Measurements from ENCODE around the gene TMC3.
"Not testable (repeated sequence)": the region's sequence is repeated elsewhere in the genome, so short reads cannot be mapped to it uniquely, and the experiment has no call there.

TMC3 gene

DNA sequence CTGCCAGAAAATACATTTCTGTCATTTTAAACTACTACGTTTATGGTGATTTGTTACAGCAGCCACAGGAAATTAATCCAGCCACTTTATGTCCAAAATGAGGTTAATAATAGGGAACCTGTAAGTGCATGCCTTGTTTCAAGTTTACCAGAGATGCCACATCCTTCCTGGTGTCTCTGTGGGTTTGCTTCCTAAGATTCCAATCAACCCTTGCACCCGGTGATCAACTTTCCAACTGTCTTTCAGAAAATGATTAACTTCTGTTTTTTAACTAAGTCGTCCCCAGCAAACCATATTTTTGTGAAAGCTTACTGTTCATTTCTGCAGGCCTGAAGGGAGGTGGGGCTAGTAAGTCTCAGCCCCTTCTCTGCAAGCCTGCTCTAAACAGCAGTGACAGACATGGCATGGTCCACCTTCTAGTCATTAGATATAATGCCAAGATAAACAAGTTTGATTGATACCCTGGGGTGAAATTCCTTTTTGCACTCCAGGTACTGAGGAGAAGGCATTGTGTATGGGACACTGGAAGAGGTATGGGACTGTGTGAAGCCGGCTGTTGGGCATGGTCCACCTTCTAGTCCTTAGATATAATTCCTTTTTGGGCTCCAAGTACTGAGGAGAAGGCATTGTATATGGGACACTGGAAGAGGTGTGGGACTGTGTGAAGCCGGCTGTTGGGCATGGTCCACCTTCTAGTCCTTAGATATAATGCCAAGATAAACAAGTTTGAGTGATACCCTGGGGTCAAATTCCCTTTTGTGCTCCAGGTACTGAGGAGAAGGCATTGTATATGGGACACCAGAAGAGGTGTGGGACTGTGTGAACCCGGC, 11.1 kb upstream of the TMC3 start:
- DNase-seq, result no peak

DNA sequence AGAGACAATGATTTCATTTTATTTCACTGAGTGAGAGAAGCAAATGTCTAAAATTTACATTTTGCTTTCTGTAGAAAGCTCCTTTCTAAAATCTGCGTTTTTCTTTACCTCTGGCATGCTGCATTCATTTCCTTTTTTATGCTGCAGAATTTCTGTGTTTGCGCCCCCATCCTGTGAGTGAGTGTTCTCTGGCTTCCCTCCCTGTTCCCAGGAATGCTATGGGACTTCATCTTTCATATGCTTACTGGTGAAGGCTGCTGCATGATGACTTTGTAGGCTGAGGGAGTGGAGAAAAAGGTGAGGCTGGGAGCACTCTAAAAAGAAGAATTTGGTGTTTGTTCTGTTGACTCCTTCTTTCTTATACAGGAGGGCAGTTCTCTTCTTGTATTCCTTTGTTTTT, 7.7 kb upstream of the TMC3 start:
- DNase-seq, result no peak

DNA sequence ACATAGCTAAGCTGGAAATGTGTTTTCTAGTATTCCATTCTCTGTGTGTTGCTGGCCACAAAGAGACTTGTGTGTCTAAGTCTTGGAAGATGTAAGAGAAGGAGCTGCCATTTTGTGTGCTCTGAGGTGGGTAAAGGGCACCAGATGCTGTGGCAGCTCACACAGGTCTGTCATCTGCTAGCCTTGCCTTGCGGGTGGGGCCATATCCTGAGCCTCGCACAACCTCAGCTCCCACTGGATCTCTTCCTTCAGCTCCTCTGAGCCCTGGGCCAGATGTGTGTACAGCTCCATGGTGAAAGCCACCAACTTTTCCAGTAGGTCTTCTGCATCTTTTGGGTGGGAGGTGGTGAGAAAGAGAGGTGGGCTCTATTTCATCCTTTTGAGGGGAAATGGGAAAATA, 6.7 kb upstream of the TMC3 start:
- DNase-seq, result no peak

DNA sequence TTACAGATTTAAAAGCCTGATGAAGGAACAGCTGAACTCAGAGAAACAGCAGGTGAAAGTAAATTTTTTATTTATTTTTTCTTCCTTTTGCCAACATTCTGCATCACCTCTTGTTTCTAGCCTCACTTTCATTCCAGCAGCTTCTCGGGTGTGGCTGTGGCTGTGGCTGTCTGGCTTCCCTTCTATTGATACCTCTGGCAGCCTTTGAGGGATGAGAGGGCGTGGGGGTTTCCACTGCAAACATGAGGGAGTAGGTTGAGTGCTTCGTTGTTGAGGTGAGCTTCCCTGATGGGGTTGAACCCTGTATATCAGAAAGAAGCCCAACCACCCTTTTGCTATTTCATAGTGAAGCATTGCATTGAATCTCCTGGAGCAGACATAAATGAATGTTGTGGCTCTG, 6.2 kb upstream of the TMC3 start:
- DNase-seq, result no peak

DNA sequence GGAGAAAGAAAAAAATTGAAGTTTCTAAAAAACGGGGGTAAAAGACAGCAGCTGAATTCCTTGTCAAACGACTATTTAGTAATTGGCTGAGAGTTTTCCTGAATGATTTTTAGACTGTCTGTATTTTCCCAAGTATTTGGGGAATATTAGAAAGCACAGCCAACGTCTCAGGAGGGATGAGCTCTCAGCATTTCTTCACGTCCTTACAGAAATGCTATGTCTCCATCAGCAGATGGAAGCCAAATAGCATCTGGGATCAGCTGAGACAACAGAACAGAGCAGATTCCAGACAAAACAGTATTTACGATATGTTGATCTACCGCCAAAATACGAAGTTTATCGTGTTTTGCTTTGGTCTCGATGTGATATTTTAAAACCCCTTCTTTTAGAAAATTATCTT, 5.3 kb upstream of the TMC3 start:
- DNase-seq, result no peak

DNA sequence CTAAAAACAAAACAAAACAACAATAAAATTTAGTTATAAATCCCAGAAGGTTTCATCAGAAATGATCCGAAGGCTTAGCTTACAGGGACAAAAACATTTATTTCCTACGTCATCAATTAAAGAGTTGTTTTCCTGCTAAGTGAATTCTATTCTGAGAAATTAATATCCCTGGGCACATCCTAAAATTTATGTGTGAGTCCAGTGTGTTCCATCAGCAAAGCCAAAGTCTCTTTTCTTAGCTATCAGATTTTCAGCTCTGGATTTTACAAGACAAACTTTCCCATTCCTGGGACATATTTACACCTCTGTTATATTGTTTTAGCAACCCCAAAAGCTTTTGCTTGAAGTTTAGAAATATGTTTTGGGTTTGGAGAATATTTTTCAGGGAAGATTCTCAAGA, 4.4 kb upstream of the TMC3 start:
- DNase-seq, result no peak

DNA sequence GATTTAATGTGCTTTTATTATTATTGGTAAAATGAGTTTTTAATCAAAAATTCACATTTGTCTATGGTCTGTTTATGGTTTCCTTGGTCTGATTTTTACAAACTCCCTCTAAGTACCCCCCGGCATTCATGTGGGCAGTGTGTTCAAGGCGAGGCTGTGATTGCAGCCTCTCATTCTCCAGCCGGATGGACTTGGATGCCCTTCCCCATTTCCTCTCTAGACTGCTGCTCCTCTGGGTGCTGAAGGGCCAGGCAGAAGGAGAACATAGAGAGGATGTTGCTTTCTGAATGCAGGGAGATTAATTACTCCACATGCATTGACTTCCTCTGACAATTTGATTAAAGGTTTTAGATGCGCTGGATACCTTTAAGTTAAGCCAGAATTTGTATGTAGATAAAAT, 3.9 kb upstream of the TMC3 start:
- no peak for DNase-seq

DNA sequence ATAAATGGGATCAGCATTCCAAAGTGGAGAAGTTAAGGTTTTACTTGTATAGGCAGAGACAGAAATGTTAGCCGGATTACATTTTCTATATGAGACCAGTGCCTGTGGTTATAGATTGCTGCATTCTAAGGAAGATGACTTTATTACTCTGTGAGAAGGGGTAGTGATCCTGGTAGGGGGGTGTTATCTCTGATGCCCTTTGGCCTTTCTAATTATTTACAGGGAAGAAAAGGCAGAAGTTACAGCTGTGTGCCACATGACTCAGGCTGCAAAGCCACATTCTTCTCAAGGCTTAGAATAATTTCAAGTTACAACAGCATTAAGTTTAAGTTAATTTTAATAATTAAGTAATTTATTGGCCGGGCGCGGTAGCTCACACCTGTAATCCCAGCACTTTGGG, 2.2 kb upstream of the TMC3 start:
- no peak for DNase-seq

DNA sequence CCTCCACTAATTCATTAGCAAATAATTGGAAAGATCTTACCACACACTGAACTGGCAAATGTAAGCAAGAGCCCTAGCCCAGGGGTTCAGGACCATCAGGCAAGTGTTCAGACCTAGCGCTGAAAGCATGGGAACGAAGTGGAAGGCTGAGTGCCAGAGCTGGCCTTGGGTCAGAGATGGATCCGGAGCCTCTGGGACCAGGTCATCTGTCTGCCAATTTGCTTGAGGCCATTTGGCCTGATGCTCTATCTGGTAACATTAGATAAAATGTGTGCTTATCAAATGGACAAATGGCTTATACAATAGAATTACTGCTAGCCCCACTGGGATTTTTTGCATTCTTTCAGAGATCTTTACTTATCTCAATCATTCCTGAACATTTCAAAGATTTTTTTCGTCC, 1.4 kb upstream of the TMC3 start:
- no peak for DNase-seq

DNA sequence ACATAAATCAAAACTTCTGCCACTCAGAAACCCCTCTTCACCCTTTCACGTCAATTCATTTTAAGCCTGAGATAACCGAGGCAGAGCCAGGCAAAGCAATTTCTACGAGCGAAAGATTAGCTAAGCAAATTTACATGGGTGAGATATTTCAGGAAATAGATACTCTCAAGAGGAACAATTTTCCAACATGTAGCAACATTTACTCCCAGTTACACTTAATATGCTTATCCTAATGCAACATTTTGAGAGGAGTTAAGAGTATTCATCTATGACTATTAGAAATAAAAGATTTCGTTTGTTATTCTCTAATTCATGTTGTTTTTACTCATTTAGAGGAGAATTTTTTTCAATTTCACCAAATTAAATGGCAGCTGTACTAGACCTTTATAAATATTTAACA, 837 bp downstream of the TMC3 start:
- DNase-seq, result no peak

DNA sequence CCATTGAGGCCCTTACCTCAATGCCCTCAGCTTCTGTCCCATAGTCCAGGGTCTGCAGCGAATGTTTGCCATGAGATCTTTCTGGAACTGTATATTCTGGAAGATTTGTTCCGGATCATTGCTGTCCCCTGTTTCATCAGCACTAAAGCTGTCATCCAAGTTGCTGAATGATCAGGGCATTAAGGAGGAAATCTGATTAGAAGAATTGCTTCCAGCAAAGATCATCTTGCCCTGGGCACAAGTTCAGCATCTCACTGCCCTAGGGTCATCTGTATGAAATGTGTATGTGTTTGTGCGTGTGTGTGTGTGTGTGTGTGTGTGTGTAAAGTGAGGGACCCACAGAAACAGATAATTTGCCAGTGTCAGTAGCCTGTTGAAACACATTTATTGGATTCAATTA, 1.4 kb downstream of the TMC3 start:
- no peak for DNase-seq

DNA sequence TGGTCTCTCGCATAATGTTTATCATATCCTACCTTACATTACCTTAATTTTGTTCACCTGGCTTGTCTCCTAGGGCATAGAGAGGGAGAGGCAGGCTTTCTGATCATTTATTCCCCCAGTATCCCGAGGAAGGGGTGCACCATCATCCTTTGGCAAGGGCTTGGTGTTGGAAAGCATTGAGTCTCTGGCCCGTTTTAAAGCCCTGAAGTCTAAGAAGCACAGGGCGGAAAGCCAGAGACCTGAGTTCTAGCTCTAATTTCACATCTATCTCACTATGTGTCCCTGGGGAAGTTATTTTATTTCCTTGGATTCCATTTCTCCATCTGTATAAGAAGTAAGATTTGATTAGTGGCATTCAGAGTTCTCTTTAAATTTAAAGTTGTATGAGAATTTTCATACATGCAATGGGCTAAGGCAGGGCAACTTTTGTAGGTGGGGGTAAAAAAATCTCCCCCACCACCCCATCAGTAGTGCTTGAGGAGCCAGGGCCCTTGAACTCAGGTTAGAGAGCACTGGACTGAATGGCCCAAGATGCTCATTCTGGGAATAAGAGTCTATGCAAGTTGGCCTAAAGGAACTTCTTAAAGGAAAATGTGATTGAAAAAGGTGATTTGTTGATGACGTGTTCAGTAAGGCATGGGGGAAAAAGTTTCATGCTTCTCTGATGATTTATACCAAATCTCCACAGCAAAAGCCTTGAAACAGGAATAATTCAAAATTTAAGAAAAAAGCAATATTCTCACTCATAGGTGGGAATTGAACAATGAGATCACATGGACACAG, 10.1 kb downstream of the TMC3 start:
- DNase-seq, result no peak

DNA sequence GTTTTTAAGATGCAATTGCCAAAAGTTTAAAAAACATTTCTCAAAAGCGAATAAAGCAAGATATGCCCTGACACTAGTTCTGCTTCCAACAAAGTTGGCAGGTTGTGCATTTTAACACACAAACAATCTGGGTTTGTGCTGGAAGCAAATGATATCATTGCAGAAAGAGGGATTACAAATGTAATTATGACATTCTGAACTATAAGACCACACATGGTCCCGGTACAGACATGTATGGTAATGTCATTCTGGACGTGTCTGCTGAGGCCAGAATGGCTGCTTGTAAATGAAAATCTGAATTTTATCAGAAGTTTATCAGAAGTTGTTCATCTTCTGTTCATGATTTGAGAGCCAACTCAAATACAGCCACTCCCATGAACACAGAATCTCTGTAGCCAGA, 10.7 kb downstream of the TMC3 start:
- no peak for DNase-seq

DNA sequence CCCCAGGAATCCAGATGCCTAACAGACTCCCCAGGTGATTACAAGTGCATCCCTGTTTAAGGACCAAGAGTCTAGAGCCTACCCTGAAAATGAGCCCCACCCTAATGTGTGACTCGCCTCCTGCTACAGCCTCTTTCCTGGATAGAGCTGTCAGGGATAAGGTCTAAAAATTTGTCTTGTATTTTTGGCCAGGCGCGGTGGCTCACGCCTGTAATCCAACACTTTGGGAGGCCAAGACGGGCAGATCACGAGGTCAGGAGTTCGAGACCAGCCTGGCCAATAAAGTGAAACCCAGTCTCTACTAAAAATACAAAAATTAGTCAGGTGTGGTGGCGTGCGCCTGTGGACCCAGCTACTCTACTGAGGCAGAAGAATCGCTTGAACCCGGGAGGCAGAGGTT, 11.2 kb downstream of the TMC3 start:
- DNase-seq, result no peak

DNA sequence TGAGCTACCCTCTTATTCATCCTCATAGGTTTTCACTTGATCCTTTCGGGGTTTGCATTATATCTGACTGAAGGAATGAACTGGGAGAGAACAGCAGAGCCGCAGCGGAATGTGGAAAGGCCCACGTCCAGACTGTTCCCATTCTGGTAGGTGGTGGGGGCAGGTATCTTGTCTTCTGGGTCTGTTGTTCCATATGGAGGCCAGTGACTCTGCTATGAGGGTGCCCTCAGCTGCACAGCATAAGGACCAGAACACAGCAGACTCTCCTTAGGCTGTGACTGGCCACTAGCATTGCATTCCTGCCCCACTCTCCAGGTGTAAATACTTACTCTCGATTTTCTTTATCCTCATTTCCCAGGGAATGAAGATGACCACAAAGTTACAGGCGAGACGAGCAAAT, 12.1 kb downstream of the TMC3 start:
- DNase-seq, result no peak

DNA sequence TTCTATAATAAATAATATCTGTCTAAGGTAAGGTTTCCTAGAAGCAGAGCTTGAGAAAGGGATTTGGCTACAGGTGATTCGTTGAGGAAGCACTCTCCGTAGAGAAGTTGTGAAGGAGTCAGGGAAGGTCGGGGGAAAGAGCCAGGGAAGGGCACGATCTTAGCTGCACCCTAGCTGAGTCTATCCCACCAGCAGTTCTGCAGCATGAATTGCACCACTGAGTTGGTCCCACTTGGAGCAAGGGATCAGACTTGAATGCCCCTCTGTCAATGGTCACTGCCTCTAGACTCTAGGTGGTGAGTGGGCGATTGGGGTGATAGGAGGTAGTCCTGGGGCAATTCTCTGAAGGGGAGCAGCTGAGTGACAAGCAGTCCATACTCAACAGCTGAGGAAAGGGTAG, 13.5 kb downstream of the TMC3 start:
- DNase-seq, result no peak

DNA sequence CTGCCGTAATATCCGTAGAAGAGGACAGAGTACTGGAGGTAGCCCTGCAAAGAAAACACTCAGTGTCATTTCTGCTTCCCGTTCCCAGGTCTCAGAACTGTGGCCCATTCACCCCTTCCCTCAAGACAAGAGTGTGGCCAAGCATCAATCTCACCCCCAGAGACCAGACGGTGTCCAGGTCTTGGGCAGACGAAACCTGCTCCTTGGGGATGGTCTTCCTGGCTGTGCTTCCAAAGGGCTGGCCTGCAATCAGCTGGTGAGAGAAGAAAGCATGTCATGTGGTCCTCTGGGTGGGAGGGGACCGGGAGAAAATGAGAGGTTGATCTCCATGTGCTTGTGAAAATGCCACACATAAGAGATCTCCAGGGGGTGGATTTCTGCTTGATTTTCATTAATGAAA, 15.8 kb downstream of the TMC3 start:
- DNase-seq, result no peak

DNA sequence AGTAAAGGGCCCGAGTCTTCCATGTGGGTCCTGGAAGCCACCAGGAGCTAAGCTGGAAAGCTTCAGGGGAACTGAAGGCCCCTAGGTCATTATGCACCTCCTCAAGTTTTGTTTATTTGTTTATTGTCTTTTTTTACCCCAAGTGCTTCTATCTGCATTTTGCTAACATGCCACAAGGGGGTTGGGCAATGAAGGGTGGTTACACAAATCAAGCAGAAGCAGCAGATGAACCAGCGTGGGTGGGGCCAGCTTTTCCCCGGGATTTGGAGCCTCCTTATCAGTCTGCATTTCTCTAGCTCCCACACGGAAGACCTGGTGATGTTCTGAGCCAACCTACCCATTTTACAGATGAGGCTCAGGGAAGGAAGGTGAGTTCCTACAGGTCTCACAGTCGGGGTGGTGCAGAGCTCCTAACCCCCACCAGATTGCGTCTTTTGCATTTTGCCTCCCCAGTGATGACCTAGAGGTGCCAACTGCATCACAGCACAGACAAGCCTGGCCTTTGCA, 16.8 kb downstream of the TMC3 start:
- no peak for DNase-seq

DNA sequence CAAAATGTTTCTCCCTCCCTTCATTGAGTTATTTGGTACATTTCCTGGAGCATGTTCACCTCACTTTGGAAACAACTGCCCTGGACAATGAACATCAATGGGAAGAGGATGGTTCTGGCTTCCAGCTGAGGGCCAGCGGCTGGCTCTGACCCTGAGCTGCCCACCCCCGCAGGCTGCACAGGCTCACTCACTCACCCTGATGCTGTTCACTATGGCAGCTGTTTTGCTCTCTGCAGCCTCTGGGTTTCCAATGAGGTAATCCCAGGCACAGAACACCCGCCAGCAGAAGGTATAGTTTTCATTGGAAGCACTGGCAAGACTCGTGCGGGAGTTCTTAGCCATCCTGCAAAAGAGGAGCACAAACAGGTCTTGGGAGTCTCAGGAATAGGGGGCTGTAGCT, 17.8 kb downstream of the TMC3 start:
- DNase-seq, result no peak

DNA sequence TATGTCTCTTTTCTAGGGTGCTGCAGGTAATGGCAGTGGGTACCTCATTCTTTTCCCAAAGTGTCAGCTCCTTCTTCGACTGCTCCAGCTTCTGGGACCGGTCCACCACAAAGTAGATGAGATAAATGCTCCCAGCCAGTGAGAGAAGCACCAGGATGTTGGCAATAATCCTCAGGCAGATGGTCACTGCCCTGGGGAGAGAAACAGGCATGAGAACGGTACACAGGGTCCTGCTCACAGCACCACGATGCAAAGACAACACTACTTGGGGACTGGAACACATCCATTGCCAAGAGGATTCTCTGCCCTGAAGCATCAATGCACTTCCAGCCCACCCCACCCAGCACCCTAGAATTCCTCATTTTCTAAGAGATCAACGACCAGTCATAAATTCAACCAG, 22.4 kb downstream of the TMC3 start:
- DNase-seq, result no peak

DNA sequence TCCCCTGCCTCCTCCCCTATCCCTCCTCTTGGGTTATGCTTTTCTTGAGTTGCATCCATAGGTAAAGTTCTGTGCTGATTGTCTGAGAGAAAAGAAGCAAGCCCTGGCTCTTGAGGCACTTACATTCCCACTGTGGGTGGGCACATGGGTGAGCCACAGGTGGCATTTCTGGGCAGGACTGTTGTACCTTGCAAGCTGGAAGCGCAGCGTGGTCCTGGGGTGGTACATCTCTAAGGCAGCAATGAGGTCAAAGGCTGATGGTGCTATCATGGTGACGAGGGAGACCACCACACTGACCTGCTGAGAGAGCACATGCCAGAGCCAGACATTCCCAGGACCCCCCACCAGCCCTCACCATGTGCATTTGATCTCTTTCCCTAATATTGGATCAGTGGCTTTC, 24.7 kb downstream of the TMC3 start:
- DNase-seq, result no peak

DNA sequence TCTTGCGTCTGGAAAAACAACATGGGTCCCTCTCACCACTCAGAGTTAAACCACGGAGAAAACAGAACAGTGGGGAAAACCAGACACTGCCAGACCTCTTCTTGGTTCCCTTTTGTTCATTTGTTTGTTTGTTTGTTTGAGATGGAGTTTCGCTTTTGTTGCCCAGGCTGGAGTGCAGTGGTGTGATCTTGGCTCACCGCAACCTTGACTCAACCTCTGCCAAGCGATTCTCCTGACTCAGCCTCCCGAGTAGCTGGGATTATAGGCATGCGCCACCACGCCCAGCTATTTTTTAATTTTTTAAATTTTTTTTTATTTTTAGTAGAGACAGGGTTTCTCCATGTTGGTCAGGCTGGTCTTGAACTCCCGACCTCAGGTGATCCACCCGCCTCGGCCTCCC, 25.3 kb downstream of the TMC3 start:
- not testable (repeated sequence) for DNase-seq

DNA sequence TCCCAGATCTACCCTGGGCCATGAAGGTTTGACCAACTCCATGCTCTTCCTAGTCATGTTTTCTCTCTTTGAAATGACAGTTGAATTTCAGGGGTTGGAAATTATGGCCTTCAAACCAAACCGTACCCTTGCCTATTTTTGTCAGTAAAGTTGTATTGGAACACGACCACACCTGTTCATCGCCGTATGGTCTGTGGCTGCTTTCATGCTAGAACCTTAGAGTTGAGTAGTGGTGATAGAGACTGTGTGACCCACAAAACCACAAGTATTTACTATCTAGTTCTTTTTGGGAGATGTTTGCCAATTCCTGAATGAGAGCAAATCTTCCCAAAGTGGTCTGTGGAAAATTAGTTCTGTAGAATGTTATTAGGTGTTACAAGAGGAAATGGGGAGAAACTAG, 26.1 kb downstream of the TMC3 start:
- no peak for DNase-seq

DNA sequence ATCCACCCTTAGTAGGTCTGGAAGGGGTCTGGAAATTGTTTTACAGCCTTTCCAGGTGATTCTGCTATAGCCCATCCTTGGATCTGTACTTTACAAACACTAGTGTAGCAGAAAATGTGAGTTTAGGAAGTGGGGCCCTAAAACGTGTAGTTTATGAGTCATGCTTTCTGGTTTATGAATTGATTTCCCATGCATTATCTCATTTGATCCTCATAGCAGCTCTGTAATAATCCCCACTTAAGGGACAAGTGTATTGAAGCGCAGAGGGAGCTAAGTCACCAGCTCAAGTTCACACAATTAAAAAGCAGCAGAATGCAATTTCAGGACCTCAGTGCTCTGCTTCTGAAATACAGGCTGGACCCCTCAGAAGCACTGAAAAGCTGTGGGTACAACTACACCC, 27.4 kb downstream of the TMC3 start:
- no peak for DNase-seq

DNA sequence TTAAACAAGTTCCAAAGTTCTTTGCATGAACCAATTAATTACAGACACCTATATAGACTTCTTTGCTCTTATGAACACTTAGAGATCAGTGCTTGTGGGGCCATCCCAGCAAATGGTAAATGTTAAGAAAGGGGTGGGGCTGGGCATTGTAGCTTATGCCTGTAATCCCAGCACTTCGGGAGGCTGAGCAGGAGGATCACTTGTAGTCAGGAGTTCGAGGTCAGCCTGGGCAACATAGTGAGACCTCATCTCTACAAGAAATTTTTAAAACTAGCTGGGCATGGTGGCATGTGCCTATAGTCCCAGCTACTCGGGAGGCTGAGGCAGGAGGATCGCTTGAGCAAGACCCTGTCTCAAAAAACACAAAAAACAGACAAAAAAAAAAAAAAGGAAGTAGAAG, 30.6 kb downstream of the TMC3 start:
- DNase-seq, result no peak

Measured in stimulated activated CD4-positive, alpha-beta T cell treated with anti-CD3 and anti-CD28 coated beads, Interleukin-4, amount 100 ng/mL, for 1 hour (primary cell).